ENCODE data around the gene VAPB.

Gene VAPB

GRCh38 chr20:58457083-58457695 is 68.2 kb downstream of the VAPB start:
- H3K9me3 ChIP-seq (ENCODE audit: control insufficient read depth, low read depth, low read length) = no peaks in the 10 kb centered on the region
- H3K27ac ChIP-seq (ENCODE audit: low read length) = no peak overlapping the region
- no peaks in the 10 kb centered on the region for H3K27me3 ChIP-seq (ENCODE audit: control insufficient read depth, insufficient read depth, low read length)
- no peak overlapping the region for H3K4me3 ChIP-seq (ENCODE audit: low read length)
- no peak overlapping the region for H3K9ac ChIP-seq (ENCODE audit: low read length)
- peaks cover 14% of the 10 kb centered on the region for H3K4me1 ChIP-seq (ENCODE audit: control insufficient read depth, low read depth, low read length)
- no peaks in the 10 kb centered on the region for H3K36me3 ChIP-seq (ENCODE audit: control insufficient read depth, low read depth, low read length)

GRCh38 chr20:58458342-58459057 is 69.5 kb downstream of the VAPB start:
- no peak overlapping the region for H3K27ac ChIP-seq (ENCODE audit: low read length)
- H3K4me1 ChIP-seq (ENCODE audit: control insufficient read depth, low read depth, low read length) = peaks cover under 1% of the 10 kb centered on the region
- no peaks in the 10 kb centered on the region for H3K27me3 ChIP-seq (ENCODE audit: control insufficient read depth, insufficient read depth, low read length)
- no peak overlapping the region for H3K9ac ChIP-seq (ENCODE audit: low read length)
- H3K36me3 ChIP-seq (ENCODE audit: control insufficient read depth, low read depth, low read length) = no peaks in the 10 kb centered on the region
- no peak overlapping the region for H3K4me3 ChIP-seq (ENCODE audit: low read length)
- no peaks in the 10 kb centered on the region for H3K9me3 ChIP-seq (ENCODE audit: control insufficient read depth, low read depth, low read length)

DNA sequence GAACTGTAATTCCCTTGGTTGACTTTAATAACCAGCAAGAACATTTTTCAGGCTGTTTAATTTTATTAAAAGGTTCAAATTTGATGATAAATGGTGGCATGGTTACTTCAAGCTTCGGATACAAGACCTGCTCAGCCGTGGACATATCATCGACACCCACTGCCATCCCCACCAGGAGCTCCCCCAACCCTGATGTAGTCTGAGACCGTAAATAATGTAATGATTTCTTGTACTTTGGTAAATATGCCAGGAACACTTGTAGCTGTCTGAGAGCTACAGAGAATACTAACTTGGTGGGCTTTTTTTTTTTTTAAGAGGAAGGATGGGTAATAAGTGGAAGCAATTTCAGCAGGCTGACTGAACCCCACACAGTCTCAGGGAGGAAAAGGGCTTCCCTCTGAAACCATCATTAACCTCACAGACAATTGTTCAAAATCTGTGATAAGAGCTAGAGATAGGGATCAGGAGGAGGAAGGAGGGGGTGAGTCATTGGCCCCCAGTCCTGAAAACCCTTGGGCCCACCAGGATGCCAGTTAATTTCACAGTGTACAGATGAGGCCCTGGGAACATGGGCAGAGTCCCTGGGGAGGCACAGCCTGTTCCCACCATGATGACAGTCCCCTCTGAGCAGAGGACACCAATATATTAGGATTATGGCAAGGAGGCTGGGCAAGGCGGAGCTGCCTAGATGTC is 70.2 kb downstream of the VAPB start:
- Histone ChIP-seq H3K9ac (ENCODE audit: low read length) (no peak overlapping the region), H3K4me1 (ENCODE audit: control insufficient read depth, low read depth, low read length) (no peaks in the 10 kb centered on the region), H3K27ac (ENCODE audit: low read length) (no peak overlapping the region), H3K9me3 (ENCODE audit: control insufficient read depth, low read depth, low read length) (no peaks in the 10 kb centered on the region), H3K27me3 (ENCODE audit: control insufficient read depth, insufficient read depth, low read length) (no peaks in the 10 kb centered on the region), H3K36me3 (ENCODE audit: control insufficient read depth, low read depth, low read length) (no peaks in the 10 kb centered on the region), H3K4me3 (ENCODE audit: low read length) (no peak overlapping the region)

DNA sequence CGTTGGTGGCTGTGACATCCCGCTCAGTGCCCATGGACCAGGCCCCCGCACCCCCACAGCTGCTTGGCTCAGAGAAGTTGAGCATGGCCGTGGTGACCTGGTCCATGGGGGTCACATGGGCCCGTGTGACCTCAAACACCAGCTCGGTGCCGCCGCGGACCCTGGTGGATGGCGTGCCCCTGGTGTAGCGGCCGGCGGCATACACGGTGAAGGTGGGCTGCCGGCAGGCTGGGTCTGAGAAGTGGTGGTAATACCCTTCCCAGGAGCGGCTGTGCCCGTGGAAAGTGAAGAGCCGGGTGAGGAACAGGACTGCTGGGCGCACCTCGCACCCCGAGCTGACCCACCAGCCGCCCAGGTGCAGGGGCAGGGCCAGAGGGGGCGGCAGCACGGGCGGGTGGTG is 72.1 kb downstream of the VAPB start:
- no peaks in the 10 kb centered on the region for H3K9me3 ChIP-seq (ENCODE audit: control insufficient read depth, low read depth, low read length)
- H3K36me3 ChIP-seq (ENCODE audit: control insufficient read depth, low read depth, low read length) = no peaks in the 10 kb centered on the region
- no peak overlapping the region for H3K27ac ChIP-seq (ENCODE audit: low read length)
- H3K9ac ChIP-seq (ENCODE audit: low read length) = no peak overlapping the region
- no peaks in the 10 kb centered on the region for H3K4me1 ChIP-seq (ENCODE audit: control insufficient read depth, low read depth, low read length)
- no peaks in the 10 kb centered on the region for H3K27me3 ChIP-seq (ENCODE audit: control insufficient read depth, insufficient read depth, low read length)
- no peak overlapping the region for H3K4me3 ChIP-seq (ENCODE audit: low read length)

DNA sequence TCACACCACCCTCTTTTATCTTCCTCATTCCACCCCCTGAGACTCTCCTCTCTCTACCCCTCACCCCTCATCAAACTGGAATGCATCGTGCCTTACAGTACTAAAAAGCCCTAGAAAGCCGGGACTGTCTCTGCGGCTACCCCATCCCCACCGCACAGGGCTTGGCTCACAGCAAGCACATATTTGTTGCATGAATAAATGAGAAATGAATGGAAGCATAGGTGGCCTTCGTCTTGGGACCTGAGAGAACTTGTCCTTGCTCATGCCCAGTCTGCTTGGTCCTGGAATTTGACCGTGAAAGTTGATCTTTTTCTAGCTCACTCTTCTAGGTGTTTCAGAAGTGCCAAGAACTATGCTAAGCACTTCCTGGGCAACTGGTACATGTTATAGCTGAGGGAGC is 72.9 kb downstream of the VAPB start:
- Histone ChIP-seq H3K4me3 (ENCODE audit: low read length) (no peak overlapping the region), H3K9ac (ENCODE audit: low read length) (no peak overlapping the region), H3K4me1 (ENCODE audit: control insufficient read depth, low read depth, low read length) (no peaks in the 10 kb centered on the region), H3K27me3 (ENCODE audit: control insufficient read depth, insufficient read depth, low read length) (no peaks in the 10 kb centered on the region), H3K27ac (ENCODE audit: low read length) (no peak overlapping the region), H3K36me3 (ENCODE audit: control insufficient read depth, low read depth, low read length) (no peaks in the 10 kb centered on the region), H3K9me3 (ENCODE audit: control insufficient read depth, low read depth, low read length) (no peaks in the 10 kb centered on the region)

- Histone ChIP-seq H3K4me3 (ENCODE audit: low read length) (no peak overlapping the region), H3K4me1 (ENCODE audit: control insufficient read depth, low read depth, low read length) (no peaks in the 10 kb centered on the region), H3K27me3 (ENCODE audit: control insufficient read depth, insufficient read depth, low read length) (no peaks in the 10 kb centered on the region), H3K36me3 (ENCODE audit: control insufficient read depth, low read depth, low read length) (no peaks in the 10 kb centered on the region), H3K9me3 (ENCODE audit: control insufficient read depth, low read depth, low read length) (no peaks in the 10 kb centered on the region), H3K9ac (ENCODE audit: low read length) (no peak overlapping the region), H3K27ac (ENCODE audit: low read length) (no peak overlapping the region)
These were observed 74.2 kb downstream of the VAPB start for GRCh38 chr20:58463256-58463655.

DNA sequence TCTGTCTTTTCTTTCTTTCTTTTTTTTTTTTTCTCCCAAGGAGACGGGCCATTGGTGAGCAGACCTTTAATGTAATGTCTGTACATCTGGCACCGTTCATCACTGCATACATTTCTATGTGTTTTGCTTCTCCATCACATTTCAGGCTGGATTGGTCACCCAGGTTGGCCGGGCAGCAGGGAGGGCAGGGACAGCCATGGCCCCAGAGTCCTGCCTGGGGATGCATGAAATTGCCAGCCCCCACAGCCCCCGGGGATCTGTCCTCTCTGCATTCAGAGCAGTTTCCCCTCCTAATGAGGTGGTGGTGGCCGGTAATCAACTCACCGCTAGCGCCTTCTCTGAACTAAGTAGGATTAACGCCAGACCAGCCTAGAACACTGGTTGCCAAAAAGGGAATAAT is 75.8 kb downstream of the VAPB start:
- H3K36me3 ChIP-seq (ENCODE audit: control insufficient read depth, low read depth, low read length) = no peaks in the 10 kb centered on the region
- no peak overlapping the region for H3K9ac ChIP-seq (ENCODE audit: low read length)
- H3K27ac ChIP-seq (ENCODE audit: low read length) = no peak overlapping the region
- H3K27me3 ChIP-seq (ENCODE audit: control insufficient read depth, insufficient read depth, low read length) = no peaks in the 10 kb centered on the region
- no peaks in the 10 kb centered on the region for H3K9me3 ChIP-seq (ENCODE audit: control insufficient read depth, low read depth, low read length)
- no peaks in the 10 kb centered on the region for H3K4me1 ChIP-seq (ENCODE audit: control insufficient read depth, low read depth, low read length)
- H3K4me3 ChIP-seq (ENCODE audit: low read length) = no peak overlapping the region

GRCh38 chr20:58466095-58466708 is 77.2 kb downstream of the VAPB start:
- Histone ChIP-seq H3K9ac (ENCODE audit: low read length) (no peak overlapping the region), H3K36me3 (ENCODE audit: control insufficient read depth, low read depth, low read length) (no peaks in the 10 kb centered on the region), H3K4me3 (ENCODE audit: low read length) (no peak overlapping the region), H3K9me3 (ENCODE audit: control insufficient read depth, low read depth, low read length) (no peaks in the 10 kb centered on the region), H3K27me3 (ENCODE audit: control insufficient read depth, insufficient read depth, low read length) (no peaks in the 10 kb centered on the region), H3K4me1 (ENCODE audit: control insufficient read depth, low read depth, low read length) (no peaks in the 10 kb centered on the region), H3K27ac (ENCODE audit: low read length) (no peak overlapping the region)

GRCh38 chr20:58466729-58467571 is 77.9 kb downstream of the VAPB start:
- Histone ChIP-seq H3K9ac (ENCODE audit: low read length) (no peak overlapping the region), H3K4me3 (ENCODE audit: low read length) (no peak overlapping the region), H3K36me3 (ENCODE audit: control insufficient read depth, low read depth, low read length) (no peaks in the 10 kb centered on the region), H3K4me1 (ENCODE audit: control insufficient read depth, low read depth, low read length) (no peaks in the 10 kb centered on the region), H3K9me3 (ENCODE audit: control insufficient read depth, low read depth, low read length) (no peaks in the 10 kb centered on the region), H3K27me3 (ENCODE audit: control insufficient read depth, insufficient read depth, low read length) (no peaks in the 10 kb centered on the region), H3K27ac (ENCODE audit: low read length) (no peak overlapping the region)

- Histone ChIP-seq H3K4me1 (ENCODE audit: control insufficient read depth, low read depth, low read length) (no peaks in the 10 kb centered on the region), H3K9me3 (ENCODE audit: control insufficient read depth, low read depth, low read length) (no peaks in the 10 kb centered on the region), H3K4me3 (ENCODE audit: low read length) (no peak overlapping the region), H3K36me3 (ENCODE audit: control insufficient read depth, low read depth, low read length) (no peaks in the 10 kb centered on the region), H3K27ac (ENCODE audit: low read length) (no peak overlapping the region), H3K9ac (ENCODE audit: low read length) (no peak overlapping the region), H3K27me3 (ENCODE audit: control insufficient read depth, insufficient read depth, low read length) (no peaks in the 10 kb centered on the region)
These were observed 78.8 kb downstream of the VAPB start for GRCh38 chr20:58467572-58468527.
